Vagina (tissue), 2 donors: ENCODE data around the gene VAV1. TPM values are rescaled to one million over a fixed set of nuclear protein-coding genes. Genes with fewer than 3 reads are reported as not detected.
"Not testable (repeated sequence)": the region's sequence is repeated elsewhere in the genome, so short reads cannot be mapped to it uniquely, and the experiment has no call there.

ENCODE experiments used
- DNase-seq, 2 donors: peaks; one replicate each; pipeline ENCODE4 v3.0.0-alpha.2; 2017; ENCODE audit errors: extremely low spot score in 2 of 2
- H3K27ac ChIP-seq: fragments of 200-600 bp; sonication (generic); one replicate; pipeline ENCODE4 v1.5.1; 2019
- H3K27me3 ChIP-seq: fragments of 200-600 bp; sonication (generic); one replicate; pipeline ENCODE4 v1.5.1; 2019
- H3K36me3 ChIP-seq, 2 donors: fragments of 200-600 bp; sonication (generic); one replicate each; pipeline ENCODE4 v1.5.1; 2017 to 2019
- H3K4me1 ChIP-seq: fragments of 200-600 bp; sonication (generic); one replicate; pipeline ENCODE4 v1.5.1; 2019
- H3K4me3 ChIP-seq, 2 donors: fragments of 200-600 bp; sonication (generic); 1 replicate in 1 of 2; 2 replicates in 1 of 2; pipeline ENCODE4 v1.5.1; 2016 to 2019
- H3K9me3 ChIP-seq: fragments of 200-600 bp; sonication (generic); one replicate; pipeline ENCODE4 v1.5.1; 2019
- CTCF ChIP-seq, 3 experiments: fragments of 450-650 bp in 2 of 3; fragments of 200-600 bp in 1 of 3; sonication (generic) in 1 of 3; IDR thresholded peaks; one replicate each; pipeline ENCODE4 v1.5.1; 2017 to 2019; ENCODE audit warnings: antibody characterized with exemption in 3 of 3, mild to moderate bottlenecking in 2 of 3, moderate library complexity in 2 of 3
- POLR2A ChIP-seq, 2 donors: fragments of 450-650 bp; IDR thresholded peaks; one replicate each; pipeline ENCODE4 v1.6.1; 2017; ENCODE audit warnings: antibody characterized with exemption in 2 of 2, mild to moderate bottlenecking in 2 of 2, moderate library complexity in 2 of 2
- POLR2AphosphoS5 ChIP-seq, 2 donors: sonication (generic); formaldehyde crosslinking; IDR thresholded peaks; one replicate each; pipeline ENCODE4 v1.9.0; 2017; ENCODE audit warnings: antibody characterized with exemption in 2 of 2, mild to moderate bottlenecking in 2 of 2, low read depth in 1 of 2; ENCODE audit not compliant: insufficient read depth in 1 of 2
- intact Hi-C: fragments of 100-400 bp; cut with DNase I; formaldehyde crosslinking; loops from one replicate; pipeline ENCODE4 v1.15.1; 2023
- total RNA-seq: library from RNA; depleted of rRNA; stranded (reverse); fragments of >200 nt; gene quantifications from one replicate; pipeline ENCODE4 v1.2.3, GENCODE V29; 2016

Gene VAV1
- total RNA-seq, 1 donor from 2014 or later = 5.9 TPM

- Histone ChIP-seq H3K4me3 (no peak overlapping the region), H3K36me3 (no peaks in the 10 kb centered on the region), H3K4me1 (no peaks in the 10 kb centered on the region), H3K27ac (no peak overlapping the region), H3K9me3 (no peaks in the 10 kb centered on the region), H3K27me3 (no peaks in the 10 kb centered on the region)
- intact Hi-C loops = no loop called here
- TF ChIP-seq CTCF (IDR thresholded peaks at IDR 0.05) = no peak
- no peak for DNase-seq
Measured at GRCh38 chr19:6774821-6775707, 2.6 kb downstream of the VAV1 start.

- H3K9me3 ChIP-seq, H3K27ac ChIP-seq, DNase-seq, H3K4me1 ChIP-seq, intact Hi-C loops, H3K36me3 ChIP-seq, H3K27me3 ChIP-seq, H3K4me3 ChIP-seq: not testable (repeated sequence)
Measured at GRCh38 chr19:6776045-6776444, 3.5 kb downstream of the VAV1 start.

- Histone ChIP-seq H3K27me3 (no peaks in the 10 kb centered on the region), H3K36me3 (no peaks in the 10 kb centered on the region), H3K9me3 (no peaks in the 10 kb centered on the region), H3K4me3 (no peak overlapping the region), H3K4me1 (no peaks in the 10 kb centered on the region), H3K27ac (no peak overlapping the region)
- TF ChIP-seq POLR2A (IDR thresholded peaks at IDR 0.05) (no peak), POLR2AphosphoS5 (IDR thresholded peaks at IDR 0.05; ENCODE audit: insufficient read depth in 1 of 2, low read depth in 1 of 2) (no peak), CTCF (IDR thresholded peaks at IDR 0.05) (no peak)
- intact Hi-C loops = no loop called here
- no peak for DNase-seq
Measured at GRCh38 chr19:6776999-6777398, 4.5 kb downstream of the VAV1 start.

GRCh38 chr19:6777434-6777833 lies 4.9 kb downstream of the VAV1 start:
- no peak for DNase-seq
- H3K4me1 ChIP-seq = no peaks in the 10 kb centered on the region
- TF ChIP-seq POLR2AphosphoS5 (IDR thresholded peaks at IDR 0.05; ENCODE audit: insufficient read depth in 1 of 2, low read depth in 1 of 2) = no peak
- no peaks in the 10 kb centered on the region for H3K9me3 ChIP-seq
- no peak overlapping the region for H3K4me3 ChIP-seq
- intact Hi-C loops = no loop called here
- H3K27me3 ChIP-seq = no peaks in the 10 kb centered on the region
- no peaks in the 10 kb centered on the region for H3K36me3 ChIP-seq
- no peak overlapping the region for H3K27ac ChIP-seq

GRCh38 chr19:6778386-6778785 lies 5.9 kb downstream of the VAV1 start:
- Histone ChIP-seq H3K9me3 (no peaks in the 10 kb centered on the region), H3K4me1 (no peaks in the 10 kb centered on the region), H3K27ac (no peak overlapping the region), H3K27me3 (no peaks in the 10 kb centered on the region), H3K4me3 (no peak overlapping the region), H3K36me3 (no peaks in the 10 kb centered on the region)
- TF ChIP-seq CTCF (IDR thresholded peaks at IDR 0.05) (no peak), POLR2A (IDR thresholded peaks at IDR 0.05) (no peak), POLR2AphosphoS5 (IDR thresholded peaks at IDR 0.05; ENCODE audit: insufficient read depth in 1 of 2, low read depth in 1 of 2) (no peak)
- DNase-seq = no peak
- intact Hi-C loops = no loop called here

- Histone ChIP-seq H3K36me3 (no peaks in the 10 kb centered on the region), H3K4me1 (no peaks in the 10 kb centered on the region)
- no peak for DNase-seq
Measured at GRCh38 chr19:6779206-6779605, 6.7 kb downstream of the VAV1 start.

More at GRCh38 chr19:6779206-6779605, 6.7 kb downstream of the VAV1 start:
- no peaks in the 10 kb centered on the region for H3K27me3 ChIP-seq
- intact Hi-C loops = no loop called here
- TF ChIP-seq POLR2AphosphoS5 (IDR thresholded peaks at IDR 0.05; ENCODE audit: insufficient read depth in 1 of 2, low read depth in 1 of 2) = no peak
- TF ChIP-seq POLR2A (IDR thresholded peaks at IDR 0.05) = no peak
- no peak for TF ChIP-seq CTCF (IDR thresholded peaks at IDR 0.05)
- no peak overlapping the region for H3K4me3 ChIP-seq
- no peak overlapping the region for H3K27ac ChIP-seq
- H3K9me3 ChIP-seq = no peaks in the 10 kb centered on the region
